ENCODE measurements around the gene TMEM235.

DNA sequence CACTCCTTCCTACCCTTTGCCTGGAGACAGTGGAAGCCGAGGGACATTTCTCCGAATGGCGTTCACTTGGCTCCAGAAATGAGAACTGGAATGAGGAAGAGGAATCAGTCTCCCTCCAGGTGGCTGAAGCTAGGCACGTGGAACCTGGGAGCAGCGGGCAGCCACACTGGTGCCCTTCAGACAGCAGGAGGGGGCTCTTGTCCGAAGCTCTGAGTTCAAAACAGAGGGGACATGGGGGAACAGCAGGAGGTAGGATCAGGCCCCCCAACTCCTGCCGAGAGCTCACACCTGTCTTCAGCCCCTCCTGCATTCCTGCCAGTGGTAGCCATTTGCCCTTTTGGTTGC lies 41.5 kb downstream of the TMEM235 start:
- TF ChIP-seq CTCF (IDR thresholded peaks at IDR 0.05; ENCODE audit: borderline replicate concordance, extremely low read depth, low read length, poor library complexity, severe bottlenecking) (no peak), EZH2 (IDR thresholded peaks at IDR 0.05; ENCODE audit: borderline replicate concordance, low read depth, low read length, severe bottlenecking) (no peak)
